SK-N-SH (cell line): ENCODE data around the gene RAB22A. TPM values are rescaled to one million over a fixed set of nuclear protein-coding genes. Genes with fewer than 3 reads are reported as not detected.
A peak's percentile ranks its signal among the peaks of the same experiment; 100 is the strongest.

ENCODE experiments used
- CTCF ChIA-PET: fragments of 300-600, 350-600 bp; formaldehyde crosslinking; extraction: SDS; loops from one replicate; lab custom pipeline; 2021; lab: Yijun Ruan, JAX
- POLR2A ChIA-PET: fragments of 350-600 bp; sonication (Branson Sonifier 250); formaldehyde crosslinking; extraction: SDS; loops from one replicate; lab custom pipeline; 2020; ENCODE audit warnings: antibody characterized with exemption, inconsistent platforms; lab: Yijun Ruan, JAX
- DNase-seq: peaks from one replicate; pipeline ENCODE4 v3.0.0; 2012
- H2AFZ ChIP-seq: fragments of 200-600 bp; sonication (generic); 2 replicates; pipeline ENCODE4 v1.8.1; 2016; ENCODE audit warnings: antibody characterized with exemption, mild to moderate bottlenecking, low read depth
- H3F3A ChIP-seq: fragments of 200-600 bp; sonication (generic); replicated peaks from 2 replicates; pipeline ENCODE3; 2016; ENCODE audit warnings: antibody characterized with exemption, mild to moderate bottlenecking; ENCODE audit not compliant: insufficient read depth
- H3K27ac ChIP-seq, 2 experiments: fragments of 200-500 bp in 1 of 2; fragments of 200-600 bp in 1 of 2; sonication (Bioruptor generic) in 1 of 2; sonication (generic), shearing (Covaris generic) in 1 of 2; 2 replicates each; pipeline versions ENCODE4 v1.5.1 to v1.6.1; 2014 to 2016; ENCODE audit warnings: low read depth in 2 of 2, inconsistent platforms in 1 of 2, low read length in 1 of 2, mild to moderate bottlenecking in 1 of 2, mixed read lengths in 1 of 2
- H3K27me3 ChIP-seq: fragments of 200-600 bp; sonication (generic), shearing (Covaris generic); 2 replicates; pipeline ENCODE4 v1.6.1; 2016; ENCODE audit warnings: mixed run types; ENCODE audit not compliant: insufficient read depth
- H3K36me3 ChIP-seq, 2 experiments: fragments of 200-500 bp in 1 of 2; fragments of 200-600 bp in 1 of 2; sonication (Bioruptor generic) in 1 of 2; sonication (generic) in 1 of 2; replicated peaks in 1 of 2; 2 replicates each; pipeline versions ENCODE3 to v1.5.1; 2014 to 2016; ENCODE audit warnings: low read length in 1 of 2, mild to moderate bottlenecking in 1 of 2; ENCODE audit not compliant: insufficient read depth in 2 of 2, control insufficient read depth in 1 of 2
- H3K4me1 ChIP-seq, 2 experiments: fragments of 200-500 bp in 1 of 2; fragments of 200-600 bp in 1 of 2; sonication (Bioruptor generic) in 1 of 2; sonication (generic), shearing (Covaris generic) in 1 of 2; 2 replicates each; pipeline versions ENCODE4 v1.5.1 to v1.6.1; 2014 to 2016; ENCODE audit warnings: low read depth in 1 of 2, low read length in 1 of 2, mixed run types in 1 of 2; ENCODE audit not compliant: insufficient read depth in 2 of 2, control insufficient read depth in 1 of 2
- H3K4me2 ChIP-seq: fragments of 200-600 bp; sonication (generic), shearing (Covaris generic); 2 replicates; pipeline ENCODE4 v1.6.1; 2017; ENCODE audit warnings: mixed run types
- H3K4me3 ChIP-seq, 2 experiments: fragments of 200-500 bp in 1 of 2; fragments of 200-600 bp in 1 of 2; sonication (Bioruptor generic) in 1 of 2; sonication (generic), shearing (Covaris generic) in 1 of 2; 2 replicates each; pipeline versions ENCODE4 v1.5.1 to v1.8.1; 2014 to 2016; ENCODE audit warnings: low read depth in 2 of 2, inconsistent platforms in 1 of 2, low read length in 1 of 2, mild to moderate bottlenecking in 1 of 2, mixed read lengths in 1 of 2, moderate library complexity in 1 of 2
- H3K79me2 ChIP-seq: fragments of 200-600 bp; sonication (generic); 2 replicates; pipeline ENCODE4 v1.8.1; 2017; ENCODE audit warnings: mild to moderate bottlenecking; ENCODE audit not compliant: insufficient read depth
- H3K9ac ChIP-seq: fragments of 200-600 bp; sonication (generic); 2 replicates; pipeline ENCODE4 v1.6.1; 2017; ENCODE audit warnings: mixed run types
- H3K9me2 ChIP-seq: fragments of 200-600 bp; sonication (generic); 2 replicates; pipeline ENCODE4 v1.6.1; 2017; ENCODE audit warnings: mixed run types
- H3K9me3 ChIP-seq: fragments of 200-600 bp; sonication (generic); 2 replicates; pipeline ENCODE4 v1.6.1; 2017; ENCODE audit warnings: mixed run types, mild to moderate bottlenecking, moderate library complexity
- H4K20me1 ChIP-seq: fragments of 200-600 bp; sonication (generic); 2 replicates; pipeline ENCODE4 v1.6.1; 2017; ENCODE audit warnings: mild to moderate bottlenecking, mixed run types; ENCODE audit not compliant: insufficient read depth
- CHD2 ChIP-seq: fragments of 150-350 bp; IDR thresholded peaks from 2 replicates; pipeline ENCODE4 v1.6.1; 2018; ENCODE audit warnings: low read length; ENCODE audit not compliant: partially characterized antibody
- CTCF ChIP-seq: fragments of 200-600 bp; sonication (generic); IDR thresholded peaks from 2 replicates; pipeline ENCODE4 v1.6.1; 2017; ENCODE audit warnings: antibody characterized with exemption, mild to moderate bottlenecking, moderate library complexity
- ELF1 ChIP-seq: IDR thresholded peaks from 2 replicates; pipeline ENCODE4 v1.4.0; 2012
- EP300 ChIP-seq, 2 experiments: IDR thresholded peaks; 2 replicates each; pipeline versions ENCODE4 v1.4.0 to v1.6.1; 2012; ENCODE audit warnings: borderline replicate concordance in 1 of 2, low read depth in 1 of 2, low read length in 1 of 2
- FOXJ3 ChIP-seq: sonication (generic); formaldehyde crosslinking; IDR thresholded peaks from 2 replicates; pipeline ENCODE4 v1.5.1; 2020; ENCODE audit warnings: mild to moderate bottlenecking, missing genetic modification reagents
- FOXM1 ChIP-seq: IDR thresholded peaks from 2 replicates; pipeline ENCODE4 v1.4.0; 2012; ENCODE audit warnings: low read depth, mild to moderate bottlenecking
- GABPA ChIP-seq: IDR thresholded peaks from 2 replicates; pipeline ENCODE4 v1.4.0; 2012; ENCODE audit warnings: low read depth, mild to moderate bottlenecking
- GATA2 ChIP-seq: sonication (generic); formaldehyde crosslinking; IDR thresholded peaks from 2 replicates; pipeline ENCODE4 v1.5.0; 2020; ENCODE audit warnings: mild to moderate bottlenecking, missing genetic modification reagents
- IRF3 ChIP-seq: fragments of 150-350 bp; IDR thresholded peaks from 2 replicates; pipeline ENCODE4 v1.6.1; 2016; ENCODE audit warnings: mild to moderate bottlenecking, low read depth, low read length
- JUND ChIP-seq: IDR thresholded peaks from 2 replicates; pipeline ENCODE4 v1.4.0; 2012
- MEF2A ChIP-seq: IDR thresholded peaks from 2 replicates; pipeline ENCODE4 v1.4.0; 2012; ENCODE audit warnings: low read depth, borderline replicate concordance
- RCOR1 ChIP-seq: fragments of 150-350 bp; IDR thresholded peaks from 2 replicates; pipeline ENCODE4 v1.6.1; 2017; ENCODE audit warnings: antibody characterized with exemption, low read length
- TAF1 ChIP-seq: IDR thresholded peaks from 2 replicates; pipeline ENCODE4 v1.6.1; 2012; ENCODE audit warnings: low read depth, mild to moderate bottlenecking, low read length, moderate library complexity, borderline replicate concordance
- USF1 ChIP-seq: IDR thresholded peaks from 2 replicates; pipeline ENCODE4 v1.4.0; 2012; ENCODE audit warnings: low read depth, borderline replicate concordance
- USF2 ChIP-seq: fragments of 150-350 bp; IDR thresholded peaks from 2 replicates; pipeline ENCODE4 v1.6.1; 2017; ENCODE audit warnings: antibody characterized with exemption, low read length, low read depth, borderline replicate concordance
- ZBTB33 ChIP-seq: IDR thresholded peaks from 2 replicates; pipeline ENCODE4 v1.4.0; 2012; ENCODE audit warnings: low read depth, borderline replicate concordance
- WGBS: methylation state at CpG from one replicate; pipeline ENCODE4 v1.1.6; 2017; ENCODE audit warnings: low lambda C conversion rate; 5-methylcytosine and 5-hydroxymethylcytosine counted together
- polyA plus RNA-seq, 3 experiments: library from polyadenylated mRNA; depleted of rRNA; stranded (reverse); fragments of >200 nt; gene quantifications; 2 replicates each; pipeline ENCODE4 v1.2.3, GENCODE V29; 2012

RAB22A gene
- polyA plus RNA-seq, 1 of the 3 experiments (the other 2 are of a cell fraction) = 10.7 TPM

- DNase-seq = no peak
- Histone ChIP-seq H2AFZ (no peak overlapping the region), H3K4me2 (peak overlapping the region; percentile 93), H3K79me2 (peaks cover 66% of the 10 kb centered on the region), H3K36me3 (peaks cover 11 to 24% of the 10 kb centered on the region in 2 experiments), H3K27ac (no peak overlapping the region), H3F3A (peaks cover 19% of the 10 kb centered on the region), H3K9ac (no peak overlapping the region), H4K20me1 (peaks cover 20% of the 10 kb centered on the region), H3K4me3 (0 out of 4 replicates have a peak overlapping the region, but pooled peaks of 1 of the 2 experiments have one; percentile 2), H3K4me1 (peaks cover 17 to 18% of the 10 kb centered on the region in 2 experiments), H3K27me3 (no peaks in the 10 kb centered on the region), H3K9me3 (peaks cover 11% of the 10 kb centered on the region), H3K9me2 (no peaks in the 10 kb centered on the region)
- 95% methylated on average over 8 of the region's 8 CpGs for WGBS
- CTCF ChIA-PET = interaction anchor here (1.4 kb wide), 1 partner anchor 449 kb away, joined by 4 read pairs; no protein-coding TSS in a partner anchor
- TF ChIP-seq ZBTB33 (no peak), TAF1 (no peak), USF1 (no peak), ELF1 (no peak), EP300 (IDR thresholded peaks at IDR 0.05; ENCODE audit: borderline replicate concordance in 1 of 2, low read depth in 1 of 2, low read length in 1 of 2) (no peak), MEF2A (no peak), GATA2 (no peak), RCOR1 (no peak), FOXM1 (no peak), CHD2 (no peak)
- POLR2A ChIA-PET = no interaction called here
These were observed 81.1 kb downstream of the RAB22A start for GRCh38 chr20:58390659-58391035.

GRCh38 chr20:58392286-58392685 is 82.8 kb downstream of the RAB22A start:
- no peaks in the 10 kb centered on the region for H3K9me2 ChIP-seq
- peak overlapping the region; percentile 93 for H3K4me2 ChIP-seq
- POLR2A ChIA-PET = no interaction called here
- H3K4me1 ChIP-seq = peaks cover 17 to 18% of the 10 kb centered on the region in 2 experiments
- CTCF ChIA-PET = interaction anchor here (1.0 kb wide), 1 partner anchor 56 kb away, joined by 3 read pairs; no protein-coding TSS in a partner anchor
- TF ChIP-seq CTCF = no peak
- TF ChIP-seq RCOR1 = no peak
- no peak for TF ChIP-seq FOXJ3 (CRISPR knock-in tag)
- TF ChIP-seq JUND = no peak
- TF ChIP-seq GABPA = no peak
- no peak for TF ChIP-seq USF2
- TF ChIP-seq CHD2 = no peak
- TF ChIP-seq IRF3 = no peak
- WGBS = 90% methylated on average over 4 of the region's 4 CpGs
- H3K27ac ChIP-seq = peak overlapping the region in 1 of 2 experiments; percentile 74; a peak in 2 of 4 replicates
- H3F3A ChIP-seq = peaks cover 18% of the 10 kb centered on the region
- peaks cover 28% of the 10 kb centered on the region for H4K20me1 ChIP-seq
- peaks cover 11 to 26% of the 10 kb centered on the region in 2 experiments for H3K36me3 ChIP-seq
- H3K9ac ChIP-seq = no peak overlapping the region
- peaks cover 82% of the 10 kb centered on the region for H3K79me2 ChIP-seq
- no peak overlapping the region for H2AFZ ChIP-seq
- H3K4me3 ChIP-seq = no peak overlapping the region
- no peak for DNase-seq
- no peaks in the 10 kb centered on the region for H3K27me3 ChIP-seq
- H3K9me3 ChIP-seq = peaks cover 11% of the 10 kb centered on the region
